GM10248 (cell line): ENCODE results near the gene ADIPOR2.

Experiments used
- CTCF ChIA-PET: fragments of 300-600 bp; sonication (Branson Sonifier 250); formaldehyde crosslinking; extraction: SDS; loops from one replicate; lab custom pipeline; 2021; ENCODE audit warnings: antibody characterized with exemption; lab: Yijun Ruan, JAX
- POLR2A ChIA-PET: fragments of 350-650 bp; sonication (Branson Sonifier 250); formaldehyde crosslinking; extraction: SDS; loops from one replicate; lab custom pipeline; 2020; ENCODE audit warnings: antibody characterized with exemption; lab: Yijun Ruan, JAX
- DNase-seq: peaks from one replicate; pipeline ENCODE4 v3.0.0; 2012; ENCODE audit errors: extremely low spot score
- TF ChIP-seq, protein P1 (sequence below): IDR thresholded peaks from 2 replicates; pipeline ENCODE4 v1.5.1; 2012; ENCODE audit warnings: mild to moderate bottlenecking, low read depth; ENCODE audit errors: extremely low read depth, missing control alignments, control extremely low read depth

The ADIPOR2 gene

DNA sequence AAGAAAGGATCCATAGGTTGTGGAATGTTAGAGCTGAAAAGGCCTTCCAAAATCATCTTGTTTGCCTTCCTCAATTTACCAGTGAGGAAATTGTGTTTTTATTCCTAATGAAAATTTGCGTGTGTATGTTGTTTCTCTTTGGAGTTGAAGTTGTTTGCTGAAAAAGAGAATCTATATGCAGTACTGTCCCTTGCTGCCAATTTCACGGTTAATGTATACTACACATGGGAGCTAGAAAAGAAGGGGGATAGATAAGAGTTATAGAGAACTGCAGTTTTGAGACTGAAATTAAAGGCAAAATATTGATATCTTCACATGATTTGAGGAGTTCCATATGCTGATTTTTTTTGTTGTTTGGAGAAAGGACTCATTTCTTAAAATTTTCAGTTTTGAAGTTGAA, 67.5 kb downstream of the ADIPOR2 start:
- no peak for DNase-seq
- TF ChIP-seq, protein P1, sequence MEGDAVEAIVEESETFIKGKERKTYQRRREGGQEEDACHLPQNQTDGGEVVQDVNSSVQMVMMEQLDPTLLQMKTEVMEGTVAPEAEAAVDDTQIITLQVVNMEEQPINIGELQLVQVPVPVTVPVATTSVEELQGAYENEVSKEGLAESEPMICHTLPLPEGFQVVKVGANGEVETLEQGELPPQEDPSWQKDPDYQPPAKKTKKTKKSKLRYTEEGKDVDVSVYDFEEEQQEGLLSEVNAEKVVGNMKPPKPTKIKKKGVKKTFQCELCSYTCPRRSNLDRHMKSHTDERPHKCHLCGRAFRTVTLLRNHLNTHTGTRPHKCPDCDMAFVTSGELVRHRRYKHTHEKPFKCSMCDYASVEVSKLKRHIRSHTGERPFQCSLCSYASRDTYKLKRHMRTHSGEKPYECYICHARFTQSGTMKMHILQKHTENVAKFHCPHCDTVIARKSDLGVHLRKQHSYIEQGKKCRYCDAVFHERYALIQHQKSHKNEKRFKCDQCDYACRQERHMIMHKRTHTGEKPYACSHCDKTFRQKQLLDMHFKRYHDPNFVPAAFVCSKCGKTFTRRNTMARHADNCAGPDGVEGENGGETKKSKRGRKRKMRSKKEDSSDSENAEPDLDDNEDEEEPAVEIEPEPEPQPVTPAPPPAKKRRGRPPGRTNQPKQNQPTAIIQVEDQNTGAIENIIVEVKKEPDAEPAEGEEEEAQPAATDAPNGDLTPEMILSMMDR = no peak
- ChIA-PET POLR2A (no interaction called here), CTCF (interaction anchor here (1.3 kb wide), 1 partner anchor 15 kb away, joined by 3 read pairs; no protein-coding TSS in a partner anchor)

DNA sequence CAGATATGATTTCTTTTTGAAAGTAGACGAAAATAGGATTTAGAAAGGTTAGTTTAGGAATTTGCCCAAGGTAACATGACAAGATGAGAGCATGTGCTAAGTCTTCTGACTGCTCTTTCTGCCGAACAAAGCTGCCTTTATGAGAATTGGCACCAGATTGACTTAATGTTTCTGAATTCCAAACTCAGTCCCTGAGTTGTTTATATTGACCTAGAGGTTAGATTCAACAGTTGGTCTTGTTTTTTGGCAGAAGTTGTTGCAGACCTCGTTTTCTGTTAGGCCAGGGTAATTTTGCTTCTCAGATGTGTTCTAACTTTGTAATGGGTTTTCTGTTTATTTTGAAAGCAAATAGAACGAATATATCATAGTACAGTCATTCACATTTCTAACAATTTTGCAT, 68.0 kb downstream of the ADIPOR2 start:
- no peak for DNase-seq
- ChIA-PET POLR2A (no interaction called here), CTCF (interaction anchor here (1.3 kb wide), 1 partner anchor 14 kb away, joined by 3 read pairs; no protein-coding TSS in a partner anchor)
- TF ChIP-seq, protein P1 = no peak

DNA sequence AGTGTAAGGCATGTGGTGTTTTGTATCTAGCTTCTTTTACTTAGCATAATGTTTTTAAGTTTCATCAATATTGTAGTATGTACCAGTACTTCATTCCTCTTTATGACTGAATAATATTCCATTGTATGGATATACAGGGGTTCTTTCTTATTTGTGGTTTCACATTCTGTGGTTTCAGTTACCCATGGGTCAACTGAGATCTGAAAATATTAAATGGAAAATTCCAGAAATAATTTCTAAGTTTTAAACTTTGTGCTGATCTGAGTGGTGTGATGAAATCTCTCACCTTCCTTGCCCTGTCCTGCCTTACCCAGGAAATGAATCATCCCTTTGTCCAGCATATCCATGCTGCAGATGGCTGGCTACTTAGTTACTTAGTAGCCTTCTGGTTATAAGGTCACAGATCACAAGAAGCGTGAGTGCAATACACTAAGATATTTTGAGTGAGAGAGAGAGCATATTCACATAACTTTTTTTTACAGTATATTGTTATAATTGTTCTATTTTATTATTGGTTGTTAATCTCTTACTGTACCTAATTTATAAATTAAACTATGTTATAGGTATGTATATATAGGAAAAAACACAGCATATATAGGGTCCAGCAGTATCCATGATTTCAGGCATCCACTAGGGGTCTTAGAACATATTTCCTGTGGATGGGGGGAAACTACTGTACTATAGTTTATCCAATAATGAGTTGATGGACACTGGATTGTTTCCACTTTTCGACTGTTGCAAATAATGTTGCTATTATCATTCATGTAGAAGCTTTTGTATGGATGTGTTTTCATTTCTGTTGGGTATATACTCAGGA, 69.9 kb downstream of the ADIPOR2 start:
- TF ChIP-seq, protein P1 = no peak
- DNase-seq = no peak
- POLR2A ChIA-PET = no interaction called here
- CTCF ChIA-PET = interaction anchor here (0.7 to 2.2 kb wide), 5 partner anchors 14 to 179 kb away, joined by 3 to 6 read pairs (median 4); no protein-coding TSS in a partner anchor

DNA sequence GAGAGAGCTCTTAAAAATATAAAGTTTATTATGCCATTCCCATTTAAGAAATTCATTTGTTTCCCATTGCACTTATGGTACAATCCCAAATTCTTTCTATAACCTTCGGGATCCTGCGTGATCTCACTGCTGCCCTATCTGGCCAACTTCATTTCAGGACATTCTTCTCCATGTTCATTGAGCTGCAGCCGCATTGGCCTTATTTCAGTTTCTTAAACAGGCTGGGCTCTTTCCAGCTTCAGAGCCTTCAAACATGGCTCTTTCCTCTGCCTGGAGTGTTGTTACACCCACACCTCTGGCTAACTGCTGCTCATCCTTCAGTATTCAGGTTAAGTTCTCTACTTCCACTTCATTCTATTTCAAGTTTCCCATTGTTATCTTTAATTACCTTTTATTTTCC, 71.0 kb downstream of the ADIPOR2 start:
- CTCF ChIA-PET = interaction anchor here (0.8 to 2.2 kb wide), 6 partner anchors 13 to 178 kb away, joined by 3 to 6 read pairs (median 4); no protein-coding TSS in a partner anchor
- TF ChIP-seq, protein P1 = no peak
- POLR2A ChIA-PET = no interaction called here
- no peak for DNase-seq

DNA sequence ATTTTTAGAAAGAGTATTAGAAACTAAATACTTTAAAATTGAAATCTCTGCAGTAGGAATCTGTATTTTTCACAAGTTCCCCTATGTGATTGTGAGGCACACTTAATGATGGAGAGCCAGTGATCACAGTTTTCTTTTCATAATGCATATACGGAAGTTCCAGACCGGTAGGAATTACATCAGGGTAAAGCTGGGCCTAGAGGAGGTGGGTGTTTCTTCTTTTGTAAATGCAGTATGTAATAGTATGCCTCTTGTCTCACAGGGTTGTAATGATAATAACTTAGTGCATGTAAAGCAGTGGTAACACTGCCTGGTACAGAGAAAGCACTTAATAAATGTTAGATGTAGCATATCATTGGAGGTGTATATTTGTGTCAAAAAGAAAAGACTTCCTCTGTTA, 72.3 kb downstream of the ADIPOR2 start:
- DNase-seq = no peak
- CTCF ChIA-PET = interaction anchor here (1.0 kb wide), 3 partner anchors 12 to 128 kb away, joined by 3 to 4 read pairs (median 3); no protein-coding TSS in a partner anchor
- TF ChIP-seq, protein P1 = no peak
- POLR2A ChIA-PET = no interaction called here

DNA sequence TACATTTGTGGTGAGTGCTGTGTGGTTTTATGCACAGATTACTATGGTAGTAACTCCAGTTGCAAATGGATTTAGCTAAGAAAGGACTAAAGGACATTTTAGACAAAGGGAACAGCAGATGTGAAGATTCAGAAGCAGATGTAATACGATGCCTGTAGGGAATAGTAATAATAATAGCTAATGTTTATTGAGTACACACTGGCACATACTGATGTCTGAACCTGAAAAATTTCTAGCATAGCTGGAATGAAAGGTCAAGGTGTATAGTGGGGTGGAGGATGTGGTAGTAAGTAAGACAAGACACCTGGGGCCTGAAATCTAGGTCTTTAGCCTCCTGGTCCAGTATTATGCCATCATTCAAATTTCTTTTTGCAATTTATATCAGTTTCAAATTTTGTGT, 75.2 kb downstream of the ADIPOR2 start:
- CTCF ChIA-PET = interaction anchor here (0.6 to 3.3 kb wide), 8 partner anchors 9 to 174 kb away, joined by 3 to 15 read pairs (median 7); no protein-coding TSS in a partner anchor
- POLR2A ChIA-PET = no interaction called here
- DNase-seq = no peak
- TF ChIP-seq, protein P1 = no peak
